ENCODE results near the gene NDUFA12. TPM values are rescaled to one million over a fixed set of nuclear protein-coding genes. Genes with fewer than 3 reads are reported as not detected.

Gene NDUFA12
- total and polyA plus RNA-seq, 2 of the 13 experiments (the other 11 are each of a cell fraction or from before 2014, with no cell fraction given): 101 to 173 TPM

DNA sequence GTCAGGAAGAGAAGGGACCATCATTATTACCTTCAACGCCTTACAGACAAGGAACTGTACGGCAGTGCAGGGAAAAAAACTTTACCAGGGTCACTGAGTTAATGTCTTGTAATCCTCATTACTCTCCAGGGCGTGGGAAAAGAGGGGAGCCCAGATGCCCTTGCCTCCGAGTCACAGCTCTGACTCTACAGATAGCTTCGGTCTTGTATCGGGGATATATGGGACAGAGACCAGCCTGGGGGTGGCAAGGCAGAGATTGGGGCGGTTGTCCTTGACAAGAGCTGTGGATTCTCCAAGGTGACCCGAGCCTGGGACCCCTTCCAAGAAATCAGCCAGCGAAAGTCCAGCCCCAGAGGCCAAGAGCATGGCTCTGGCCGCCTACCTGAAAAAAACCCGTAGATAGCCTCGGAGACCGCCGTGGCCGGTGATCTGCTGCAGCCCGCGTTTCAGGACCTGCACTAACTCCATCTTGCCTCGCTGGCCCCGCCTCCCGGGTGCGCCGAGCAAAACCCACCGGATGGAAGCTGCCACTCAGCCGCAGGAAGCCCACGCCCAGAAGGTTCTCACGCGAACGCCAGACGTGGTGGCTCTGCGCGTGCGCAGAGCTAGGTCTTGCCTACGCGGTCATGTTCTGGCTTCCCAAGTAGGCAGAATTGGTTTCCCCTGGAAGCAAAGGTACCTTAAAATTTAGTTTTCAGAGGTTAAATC is at the start of gene NDUFA12 (continued):
- TF ChIP-seq FOXO1 (CRISPR knock-in tag; IDR thresholded peaks at IDR 0.05) (peak; percentile 52; the same call in 1 of the 2 replicates), ZNF44 (CRISPR knock-in tag; IDR thresholded peaks at IDR 0.05) (peak; percentile 65; the same call in 1 of the 2 replicates), RXRB (CRISPR knock-in tag; IDR thresholded peaks at IDR 0.05; ENCODE audit: borderline replicate concordance) (peak; percentile 81), SETDB1 (CRISPR knock-in tag; IDR thresholded peaks at IDR 0.05; ENCODE audit: borderline replicate concordance) (no peak), SOX13 (IDR thresholded peaks at IDR 0.05) (no peak), SOX13 (CRISPR knock-in tag; conservative IDR thresholded peaks at IDR 0.05 in 1 of 2, IDR thresholded peaks at IDR 0.05 in 1 of 2) (peak in 1 of 2 experiments; percentile 55; a peak in 1 of 4 replicates), EP300 (IDR thresholded peaks at IDR 0.05; ENCODE audit: low read depth in 2 of 2, low read length in 2 of 2) (0 out of 4 replicates have a peak, but pooled peaks of 1 of the 2 experiments have one; percentile 33), EP300 (CRISPR knock-in tag; IDR thresholded peaks at IDR 0.05; ENCODE audit: borderline replicate concordance) (no peak), PHB2 (IDR thresholded peaks at IDR 0.05; ENCODE audit: partially characterized antibody) (no peak), FOXK2 (IDR thresholded peaks at IDR 0.05) (no peak), JUND (CRISPR knock-in tag; IDR thresholded peaks at IDR 0.05) (no peak), MTA3 (CRISPR knock-in tag; IDR thresholded peaks at IDR 0.05) (no peak), KDM1A (CRISPR knock-in tag; IDR thresholded peaks at IDR 0.05) (no peak), ZSCAN12 (CRISPR knock-in tag; IDR thresholded peaks at IDR 0.05) (no peak), HMG20B (CRISPR knock-in tag; conservative IDR thresholded peaks at IDR 0.05) (no peak), ZNF256 (CRISPR knock-in tag; conservative IDR thresholded peaks at IDR 0.05) (no peak), POLR2AphosphoS5 (IDR thresholded peaks at IDR 0.05; ENCODE audit: low read depth, low read length) (peak; percentile 93), ZNF615 (CRISPR knock-in tag; IDR thresholded peaks at IDR 0.05; ENCODE audit: borderline replicate concordance) (peak; percentile 54; the same call in 1 of the 2 replicates), SATB2 (CRISPR knock-in tag; IDR thresholded peaks at IDR 0.05) (no peak), ZNF546 (CRISPR knock-in tag; conservative IDR thresholded peaks at IDR 0.05) (peak; percentile 94), MED1 (CRISPR knock-in tag; IDR thresholded peaks at IDR 0.05) (peak; percentile 86)
- TF ChIP-seq, protein P1, sequence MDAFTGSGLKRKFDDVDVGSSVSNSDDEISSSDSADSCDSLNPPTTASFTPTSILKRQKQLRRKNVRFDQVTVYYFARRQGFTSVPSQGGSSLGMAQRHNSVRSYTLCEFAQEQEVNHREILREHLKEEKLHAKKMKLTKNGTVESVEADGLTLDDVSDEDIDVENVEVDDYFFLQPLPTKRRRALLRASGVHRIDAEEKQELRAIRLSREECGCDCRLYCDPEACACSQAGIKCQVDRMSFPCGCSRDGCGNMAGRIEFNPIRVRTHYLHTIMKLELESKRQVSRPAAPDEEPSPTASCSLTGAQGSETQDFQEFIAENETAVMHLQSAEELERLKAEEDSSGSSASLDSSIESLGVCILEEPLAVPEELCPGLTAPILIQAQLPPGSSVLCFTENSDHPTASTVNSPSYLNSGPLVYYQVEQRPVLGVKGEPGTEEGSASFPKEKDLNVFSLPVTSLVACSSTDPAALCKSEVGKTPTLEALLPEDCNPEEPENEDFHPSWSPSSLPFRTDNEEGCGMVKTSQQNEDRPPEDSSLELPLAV (CRISPR knock-in tag; conservative IDR thresholded peaks at IDR 0.05; ENCODE audit: low read depth): no peak
- TF ChIP-seq, protein P2, sequence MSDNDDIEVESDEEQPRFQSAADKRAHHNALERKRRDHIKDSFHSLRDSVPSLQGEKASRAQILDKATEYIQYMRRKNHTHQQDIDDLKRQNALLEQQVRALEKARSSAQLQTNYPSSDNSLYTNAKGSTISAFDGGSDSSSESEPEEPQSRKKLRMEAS (IDR thresholded peaks at IDR 0.05): peak; percentile 83
- TF ChIP-seq, protein P3, sequence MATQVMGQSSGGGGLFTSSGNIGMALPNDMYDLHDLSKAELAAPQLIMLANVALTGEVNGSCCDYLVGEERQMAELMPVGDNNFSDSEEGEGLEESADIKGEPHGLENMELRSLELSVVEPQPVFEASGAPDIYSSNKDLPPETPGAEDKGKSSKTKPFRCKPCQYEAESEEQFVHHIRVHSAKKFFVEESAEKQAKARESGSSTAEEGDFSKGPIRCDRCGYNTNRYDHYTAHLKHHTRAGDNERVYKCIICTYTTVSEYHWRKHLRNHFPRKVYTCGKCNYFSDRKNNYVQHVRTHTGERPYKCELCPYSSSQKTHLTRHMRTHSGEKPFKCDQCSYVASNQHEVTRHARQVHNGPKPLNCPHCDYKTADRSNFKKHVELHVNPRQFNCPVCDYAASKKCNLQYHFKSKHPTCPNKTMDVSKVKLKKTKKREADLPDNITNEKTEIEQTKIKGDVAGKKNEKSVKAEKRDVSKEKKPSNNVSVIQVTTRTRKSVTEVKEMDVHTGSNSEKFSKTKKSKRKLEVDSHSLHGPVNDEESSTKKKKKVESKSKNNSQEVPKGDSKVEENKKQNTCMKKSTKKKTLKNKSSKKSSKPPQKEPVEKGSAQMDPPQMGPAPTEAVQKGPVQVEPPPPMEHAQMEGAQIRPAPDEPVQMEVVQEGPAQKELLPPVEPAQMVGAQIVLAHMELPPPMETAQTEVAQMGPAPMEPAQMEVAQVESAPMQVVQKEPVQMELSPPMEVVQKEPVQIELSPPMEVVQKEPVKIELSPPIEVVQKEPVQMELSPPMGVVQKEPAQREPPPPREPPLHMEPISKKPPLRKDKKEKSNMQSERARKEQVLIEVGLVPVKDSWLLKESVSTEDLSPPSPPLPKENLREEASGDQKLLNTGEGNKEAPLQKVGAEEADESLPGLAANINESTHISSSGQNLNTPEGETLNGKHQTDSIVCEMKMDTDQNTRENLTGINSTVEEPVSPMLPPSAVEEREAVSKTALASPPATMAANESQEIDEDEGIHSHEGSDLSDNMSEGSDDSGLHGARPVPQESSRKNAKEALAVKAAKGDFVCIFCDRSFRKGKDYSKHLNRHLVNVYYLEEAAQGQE (IDR thresholded peaks at IDR 0.05; ENCODE audit: borderline replicate concordance in 1 of 2, low read depth in 1 of 2, low read length in 2 of 2): 0 out of 4 replicates have a peak, but pooled peaks of 1 of the 2 experiments have one; percentile 53
- TF ChIP-seq, protein P4, sequence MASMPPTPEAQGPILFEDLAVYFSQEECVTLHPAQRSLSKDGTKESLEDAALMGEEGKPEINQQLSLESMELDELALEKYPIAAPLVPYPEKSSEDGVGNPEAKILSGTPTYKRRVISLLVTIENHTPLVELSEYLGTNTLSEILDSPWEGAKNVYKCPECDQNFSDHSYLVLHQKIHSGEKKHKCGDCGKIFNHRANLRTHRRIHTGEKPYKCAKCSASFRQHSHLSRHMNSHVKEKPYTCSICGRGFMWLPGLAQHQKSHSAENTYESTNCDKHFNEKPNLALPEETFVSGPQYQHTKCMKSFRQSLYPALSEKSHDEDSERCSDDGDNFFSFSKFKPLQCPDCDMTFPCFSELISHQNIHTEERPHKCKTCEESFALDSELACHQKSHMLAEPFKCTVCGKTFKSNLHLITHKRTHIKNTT (CRISPR knock-in tag; IDR thresholded peaks at IDR 0.05): no peak
